ENCODE measurements around the gene FBXW11. TPM values are rescaled to one million over a fixed set of nuclear protein-coding genes. Genes with fewer than 3 reads are reported as not detected.

FBXW11 gene
- total and polyA plus RNA-seq, 10 of the 15 experiments (the other 5 are each of a cell fraction or from before 2014, with no cell fraction given) = 4.3 to 61.5 (median 40.0) TPM

GRCh38 chr5:171868236-171868635 is 138.2 kb downstream of the FBXW11 start:
- intact Hi-C loops (cut with micrococcal nuclease; ENCODE audit: unreplicated experiment) (no loop called here), in situ Hi-C loops (cut with MboI) (no loop called here)
- SMC1A ChIA-PET (ENCODE audit: uncharacterized antibody, unreplicated experiment) = no interaction called here
- no TSS peak for BruUV-seq (replicated peaks)
- ATAC-seq = no peak
- POLR2A ChIA-PET = no interaction called here
- H3K9me3 ChIP-seq (replicated peaks; ENCODE audit: control insufficient read depth, insufficient read depth, low read length) = no peaks in the 10 kb centered on the region
- H2AFZ ChIP-seq (ENCODE audit: control insufficient read depth, low read depth, low read length) = no peak overlapping the region
- 78% methylated on average over 2 of the region's 2 CpGs for WGBS (ENCODE audit: insufficient coverage, insufficient replicate concordance, low lambda C conversion rate, missing lambda C conversion rate)
- CTCF ChIA-PET = no interaction called here
- RAD21 ChIA-PET (ENCODE audit: unreplicated experiment) = no interaction called here
- no peaks in the 10 kb centered on the region for H3K79me2 ChIP-seq (ENCODE audit: control insufficient read depth, insufficient read depth, low read length)
- no peak overlapping the region for H3K27ac ChIP-seq (ENCODE audit: control insufficient read depth, insufficient read depth)
- H3K4me1 ChIP-seq (ENCODE audit: control insufficient read depth, insufficient read depth, low read length) = no peaks in the 10 kb centered on the region
- H4K20me1 ChIP-seq (ENCODE audit: control insufficient read depth, insufficient read depth) = no peaks in the 10 kb centered on the region
- no peak for FAIRE-seq
- H3K4me2 ChIP-seq (ENCODE audit: control insufficient read depth, insufficient read depth) = no peak overlapping the region
- no peaks in the 10 kb centered on the region for H3K27me3 ChIP-seq (replicated peaks in 1 of 2; ENCODE audit: control insufficient read depth in 2 of 2, insufficient read depth in 2 of 2, low read length in 1 of 2)
- H3K9ac ChIP-seq (ENCODE audit: control insufficient read depth, insufficient read depth, low read length) = no peak overlapping the region
- peaks cover 2 to 15% of the 10 kb centered on the region in 2 experiments; a peak in 3 of 4 replicates for H3K36me3 ChIP-seq (ENCODE audit: control insufficient read depth in 2 of 2, insufficient read depth in 2 of 2, low read length in 1 of 2)
- H3K4me3 ChIP-seq = no peak overlapping the region
- DNase-seq (ENCODE audit: low read depth, low spot score) = no peak
- TF ChIP-seq CUX1 (IDR thresholded peaks at IDR 0.05; ENCODE audit: insufficient replicate concordance, low read depth, low read length) (no peak), RCOR1 (conservative IDR thresholded peaks at IDR 0.05; ENCODE audit: low read depth, low read length) (no peak), PBX3 (IDR thresholded peaks at IDR 0.05; ENCODE audit: insufficient replicate concordance, low read depth, low read length) (no peak), SREBF2 (IDR thresholded peaks at IDR 0.05; ENCODE audit: low read length) (no peak), RELB (IDR thresholded peaks at IDR 0.05; ENCODE audit: low read depth) (no peak), CHD1 (IDR thresholded peaks at IDR 0.05; ENCODE audit: low read depth, low read length) (no peak), MAX (IDR thresholded peaks at IDR 0.05; ENCODE audit: low read depth, low read length) (no peak), YY1 (IDR thresholded peaks at IDR 0.05; ENCODE audit: low read depth, low read length) (no peak), RBBP5 (conservative IDR thresholded peaks at IDR 0.05) (no peak), CEBPB (IDR thresholded peaks at IDR 0.05; ENCODE audit: borderline replicate concordance in 1 of 2, low read depth in 2 of 2, low read length in 2 of 2) (no peak), SRF (IDR thresholded peaks at IDR 0.05; ENCODE audit: low read depth in 2 of 2, low read length in 2 of 2) (no peak), ATF3 (IDR thresholded peaks at IDR 0.05; ENCODE audit: borderline replicate concordance, extremely low read depth, low read depth, low read length) (no peak), NR2F1 (conservative IDR thresholded peaks at IDR 0.05) (no peak), JUNB (IDR thresholded peaks at IDR 0.05) (no peak), MYB (IDR thresholded peaks at IDR 0.05; ENCODE audit: borderline replicate concordance, low read depth, low read length) (no peak)
